OCI-LY1 (cell line): ENCODE results near the gene NR5A1.

Experiments used
- H2AFZ ChIP-seq: fragments of 200-600 bp; sonication (generic), shearing (Covaris generic); 2 replicates; pipeline ENCODE4 v1.6.0; 2014; ENCODE audit warnings: antibody characterized with exemption, mild to moderate bottlenecking, low read length
- H3F3A ChIP-seq: fragments of 200-600 bp; sonication (generic), shearing (Covaris generic); 2 replicates; pipeline ENCODE4 v1.6.0; 2014; ENCODE audit warnings: mild to moderate bottlenecking, antibody characterized with exemption, low read length, moderate library complexity; ENCODE audit not compliant: insufficient read depth
- H3K27ac ChIP-seq: fragments of 200-600 bp; sonication (generic); 2 replicates; pipeline ENCODE4 v1.5.1; 2014; ENCODE audit warnings: low read length, mixed run types, mild to moderate bottlenecking, low read depth; ENCODE audit not compliant: poor library complexity, severe bottlenecking
- H3K27me3 ChIP-seq: fragments of 200-600 bp; sonication (generic); 2 replicates; pipeline ENCODE4 v1.6.0; 2014; ENCODE audit warnings: antibody characterized with exemption, mild to moderate bottlenecking, low read length, moderate library complexity; ENCODE audit not compliant: insufficient read depth
- H3K36me3 ChIP-seq: fragments of 200-600 bp; sonication (generic); 2 replicates; pipeline ENCODE4 v1.6.1; 2014; ENCODE audit warnings: mild to moderate bottlenecking, antibody characterized with exemption, low read length, moderate library complexity, mixed read lengths; ENCODE audit not compliant: insufficient read depth
- H3K4me1 ChIP-seq: fragments of 200-600 bp; sonication (generic); 2 replicates; pipeline ENCODE4 v1.5.1; 2014; ENCODE audit warnings: mild to moderate bottlenecking, low read length, moderate library complexity; ENCODE audit not compliant: insufficient read depth, severe bottlenecking
- H3K4me2 ChIP-seq: fragments of 200-600 bp; sonication (generic), shearing (Covaris generic); 2 replicates; pipeline ENCODE4 v1.6.1; 2014; ENCODE audit warnings: low read length
- H3K4me3 ChIP-seq: fragments of 200-600 bp; sonication (generic); 2 replicates; pipeline ENCODE4 v1.5.1; 2014; ENCODE audit warnings: low read length, low read depth, mild to moderate bottlenecking, mixed read lengths; ENCODE audit not compliant: poor library complexity, severe bottlenecking
- H3K79me2 ChIP-seq: fragments of 200-600 bp; shearing (Covaris generic); 2 replicates; pipeline ENCODE4 v1.6.1; 2016; ENCODE audit warnings: mixed run types, low read length, mixed read lengths; ENCODE audit not compliant: insufficient read depth
- H3K9ac ChIP-seq: fragments of 200-600 bp; sonication (generic), shearing (Covaris generic); 2 replicates; pipeline ENCODE4 v1.6.1; 2014; ENCODE audit warnings: mild to moderate bottlenecking, low read length, mixed read lengths
- H3K9me2 ChIP-seq: fragments of 200-600 bp; sonication (generic), shearing (Covaris generic); 2 replicates; pipeline ENCODE4 v1.6.1; 2014; ENCODE audit warnings: low read depth, mild to moderate bottlenecking, low read length, mixed read lengths
- H3K9me3 ChIP-seq: fragments of 200-600 bp; shearing (Covaris generic); 2 replicates; pipeline ENCODE4 v1.6.1; 2014; ENCODE audit warnings: low read length, mixed read lengths
- H4K20me1 ChIP-seq: fragments of 200-600 bp; sonication (generic), shearing (Covaris generic); 2 replicates; pipeline ENCODE4 v1.6.0; 2016; ENCODE audit warnings: mild to moderate bottlenecking, low read length; ENCODE audit not compliant: insufficient read depth
- CTCF ChIP-seq: fragments of 200-600 bp; sonication (generic), shearing (Covaris generic); IDR thresholded peaks from 2 replicates; pipeline ENCODE4 v1.5.1; 2017; ENCODE audit warnings: mild to moderate bottlenecking, antibody characterized with exemption, low read length, moderate library complexity, mixed read lengths
- EZH2 ChIP-seq: fragments of 200-600 bp; sonication (generic), shearing (Covaris generic); IDR thresholded peaks from 2 replicates; pipeline ENCODE4 v1.8.0; 2017; ENCODE audit warnings: borderline replicate concordance, mixed run types, mild to moderate bottlenecking, antibody characterized with exemption, low read length, moderate library complexity, mixed read lengths

The NR5A1 gene

DNA sequence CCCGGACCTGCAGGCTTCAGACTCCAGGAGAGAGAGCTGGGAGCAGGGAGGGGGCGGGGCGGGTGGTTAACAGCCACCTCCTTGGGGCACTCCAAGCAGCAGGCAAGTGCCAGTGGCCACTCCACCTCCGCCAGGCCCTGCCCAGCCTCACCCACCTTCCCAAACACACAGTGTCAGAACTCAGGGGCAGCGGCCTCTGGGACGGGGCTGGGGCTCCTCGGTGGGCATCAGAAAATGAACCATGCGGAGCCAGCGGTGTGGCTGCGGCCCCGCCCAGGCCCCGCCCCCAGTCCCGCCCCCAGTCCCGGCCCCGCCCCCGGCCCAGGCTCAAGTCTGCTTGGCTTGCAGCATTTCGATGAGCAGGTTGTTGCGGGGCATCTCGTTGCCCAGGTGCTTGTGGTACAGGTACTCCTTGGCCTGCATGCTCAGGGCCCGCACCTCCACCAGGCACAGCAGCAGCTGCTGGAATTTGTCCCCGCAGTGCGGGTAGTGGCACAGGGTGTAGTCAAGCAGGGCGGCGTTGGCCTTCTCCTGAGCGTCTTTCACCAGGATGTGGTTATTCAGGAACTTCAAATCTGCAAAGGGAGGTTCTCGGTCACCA is 24.7 kb downstream of the NR5A1 start:
- H3K4me3 ChIP-seq: no peak overlapping the region
- H3K36me3 ChIP-seq: no peaks in the 10 kb centered on the region
- peaks cover 10% of the 10 kb centered on the region for H3K4me1 ChIP-seq
- H3K4me2 ChIP-seq: no peak overlapping the region
- no peak overlapping the region for H3K27ac ChIP-seq
- TF ChIP-seq CTCF (no peak), EZH2 (no peak)
- no peaks in the 10 kb centered on the region for H3K27me3 ChIP-seq
- no peaks in the 10 kb centered on the region for H3F3A ChIP-seq
- H3K9me2 ChIP-seq: no peaks in the 10 kb centered on the region
- no peak overlapping the region for H3K9ac ChIP-seq
- H4K20me1 ChIP-seq: no peaks in the 10 kb centered on the region
- H2AFZ ChIP-seq: no peak overlapping the region
- no peaks in the 10 kb centered on the region for H3K9me3 ChIP-seq
- H3K79me2 ChIP-seq: no peaks in the 10 kb centered on the region

GRCh38 chr9:124481115-124481514 is 26.1 kb downstream of the NR5A1 start:
- Histone ChIP-seq H3K9ac (no peak overlapping the region), H4K20me1 (no peaks in the 10 kb centered on the region), H3K27ac (no peak overlapping the region), H3K9me2 (no peaks in the 10 kb centered on the region), H3K79me2 (no peaks in the 10 kb centered on the region), H3K27me3 (no peaks in the 10 kb centered on the region), H3F3A (no peaks in the 10 kb centered on the region), H3K9me3 (no peaks in the 10 kb centered on the region), H2AFZ (no peak overlapping the region), H3K36me3 (no peaks in the 10 kb centered on the region), H3K4me2 (no peak overlapping the region), H3K4me1 (peaks cover 19% of the 10 kb centered on the region), H3K4me3 (no peak overlapping the region)
- TF ChIP-seq CTCF (no peak), EZH2 (no peak)

- peak overlapping the region; percentile 53; the same call in 1 of the 2 replicates for H2AFZ ChIP-seq
- no peak overlapping the region for H3K27ac ChIP-seq
- no peak overlapping the region for H3K9ac ChIP-seq
- peaks cover 19% of the 10 kb centered on the region for H3K4me1 ChIP-seq
- H3K27me3 ChIP-seq: no peaks in the 10 kb centered on the region
- H3K9me3 ChIP-seq: no peaks in the 10 kb centered on the region
- H4K20me1 ChIP-seq: no peaks in the 10 kb centered on the region
- H3K4me2 ChIP-seq: peak overlapping the region; percentile 39; the same call in 1 of the 2 replicates
- H3K4me3 ChIP-seq: no peak overlapping the region
- no peaks in the 10 kb centered on the region for H3K9me2 ChIP-seq
- TF ChIP-seq EZH2 (no peak), CTCF (peak; percentile 81)
- H3F3A ChIP-seq: no peaks in the 10 kb centered on the region
- no peaks in the 10 kb centered on the region for H3K36me3 ChIP-seq
- no peaks in the 10 kb centered on the region for H3K79me2 ChIP-seq
Observed at GRCh38 chr9:124480621-124480981, 26.6 kb downstream of the NR5A1 start.
